ENCODE measurements around the gene LDB2. TPM values are rescaled to one million over a fixed set of nuclear protein-coding genes. Genes with fewer than 3 reads are reported as not detected.

Gene LDB2
- total and polyA plus RNA-seq, 2 donors (not counting 3 experiments of a cell fraction or from before 2014, with no cell fraction given): 127 to 223 TPM

DNA sequence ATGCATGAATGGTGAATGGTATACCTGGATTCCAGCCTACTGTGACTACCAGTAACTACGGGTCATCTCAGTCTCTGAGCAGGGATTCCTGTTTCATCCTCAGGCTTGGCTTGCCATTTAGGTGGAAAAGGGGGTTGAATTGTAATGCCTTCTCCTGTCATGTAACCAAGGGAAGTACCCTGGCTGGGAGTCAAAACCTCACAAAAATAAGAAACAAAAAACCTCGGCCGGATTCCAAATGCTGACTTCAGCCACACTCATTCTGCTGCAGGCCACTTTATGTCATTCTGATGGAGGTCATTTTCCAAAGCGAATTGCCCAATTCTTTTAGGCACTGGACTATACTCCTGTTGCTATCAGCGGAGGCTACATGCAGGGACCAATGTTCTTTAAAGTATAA, 324.7 kb downstream of the LDB2 start:
- Histone ChIP-seq H3K4me3 (replicated peaks in 1 of 3; ENCODE audit: insufficient read depth in 1 of 3, low read depth in 1 of 3, low read length in 3 of 3) (no peak overlapping the region), H3K27ac (ENCODE audit: insufficient read depth, low read depth, low read length) (no peak overlapping the region), H3K9me3 (replicated peaks; ENCODE audit: control insufficient read depth, insufficient read depth, low read length) (no peaks in the 10 kb centered on the region), H3K36me3 (ENCODE audit: control insufficient read depth in 2 of 2, extremely low read depth in 1 of 2, insufficient read depth in 2 of 2, low read length in 2 of 2) (no peaks in the 10 kb centered on the region), H3K9me1 (replicated peaks; ENCODE audit: control insufficient read depth, extremely low read depth, insufficient read depth, low read length) (no peaks in the 10 kb centered on the region), H2AFZ (ENCODE audit: low read depth, low read length) (no peak overlapping the region), H3K4me2 (ENCODE audit: insufficient read depth, low read length) (no peak overlapping the region), H3K9ac (replicated peaks; ENCODE audit: extremely low read depth, insufficient read depth, low read length) (no peak overlapping the region), H4K20me1 (replicated peaks; ENCODE audit: control insufficient read depth, extremely low read depth, insufficient read depth, low read length) (no peaks in the 10 kb centered on the region), H3K79me2 (ENCODE audit: control insufficient read depth, insufficient read depth, low read length) (no peaks in the 10 kb centered on the region), H3K4me1 (ENCODE audit: control insufficient read depth, extremely low read depth, insufficient read depth, low read length) (no peaks in the 10 kb centered on the region), H3K27me3 (ENCODE audit: control insufficient read depth in 2 of 2, insufficient read depth in 2 of 2, low read length in 2 of 2) (no peaks in the 10 kb centered on the region)
- DNase-seq (ENCODE audit: low read depth, low spot score) (no peak), FAIRE-seq (no peak)
- BruUV-seq (replicated peaks): no TSS peak
- TF ChIP-seq POLR2AphosphoS5 (IDR thresholded peaks at IDR 0.05; ENCODE audit: insufficient read depth, low read depth, low read length): no peak
- TF ChIP-seq MYC (IDR thresholded peaks at IDR 0.05; ENCODE audit: low read depth, low read length): no peak
- TF ChIP-seq FOS (IDR thresholded peaks at IDR 0.05; ENCODE audit: borderline replicate concordance, insufficient read depth, low read length): no peak
- TF ChIP-seq, protein P1, sequence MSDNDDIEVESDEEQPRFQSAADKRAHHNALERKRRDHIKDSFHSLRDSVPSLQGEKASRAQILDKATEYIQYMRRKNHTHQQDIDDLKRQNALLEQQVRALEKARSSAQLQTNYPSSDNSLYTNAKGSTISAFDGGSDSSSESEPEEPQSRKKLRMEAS (IDR thresholded peaks at IDR 0.05; ENCODE audit: insufficient read depth, insufficient read length): no peak
- TF ChIP-seq EZH2 (IDR thresholded peaks at IDR 0.05; ENCODE audit: borderline replicate concordance, low read depth, low read length, severe bottlenecking): no peak
- ChIA-PET CTCF (no interaction called here), POLR2A (no interaction called here)
- intact Hi-C loops (cut with micrococcal nuclease) (no loop called here), dilution Hi-C loops (cut with MboI; ENCODE audit: extremely low pct_ligation_motif_present, low sequenced_read_pairs) (no loop called here)

DNA sequence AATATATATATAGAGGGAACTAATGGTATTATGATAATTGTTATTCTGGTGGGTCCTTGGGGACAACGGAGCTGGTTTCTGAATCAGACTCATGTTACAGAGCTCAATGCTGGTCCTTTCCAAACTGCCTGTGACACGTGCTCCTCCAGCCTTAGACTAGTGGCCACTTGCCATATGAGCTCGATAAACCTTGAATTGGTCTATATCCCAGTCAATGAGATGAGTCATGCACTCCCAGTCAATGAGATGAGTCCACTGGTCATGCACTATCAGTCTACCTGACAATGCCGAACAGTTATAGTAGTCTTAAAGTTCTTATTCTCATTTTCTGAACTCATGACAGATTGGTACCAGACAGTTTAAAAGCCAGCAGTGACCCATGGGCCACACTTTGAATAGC, 325.2 kb downstream of the LDB2 start:
- no peak for FAIRE-seq

More for the DNA sequence above, 325.2 kb downstream of the LDB2 start:
- CTCF ChIA-PET: no interaction called here
- no peaks in the 10 kb centered on the region for H3K4me1 ChIP-seq (ENCODE audit: control insufficient read depth, extremely low read depth, insufficient read depth, low read length)
- H3K9me3 ChIP-seq (replicated peaks; ENCODE audit: control insufficient read depth, insufficient read depth, low read length): no peaks in the 10 kb centered on the region
- dilution Hi-C loops (cut with MboI; ENCODE audit: extremely low pct_ligation_motif_present, low sequenced_read_pairs): no loop called here
- H3K27ac ChIP-seq (ENCODE audit: insufficient read depth, low read depth, low read length): no peak overlapping the region
- TF ChIP-seq POLR2A (IDR thresholded peaks at IDR 0.05; ENCODE audit: low read depth, low read length): no peak
- POLR2A ChIA-PET: no interaction called here
- no peak for DNase-seq (ENCODE audit: low read depth, low spot score)
- no peaks in the 10 kb centered on the region for H3K79me2 ChIP-seq (ENCODE audit: control insufficient read depth, insufficient read depth, low read length)
- H3K9me1 ChIP-seq (replicated peaks; ENCODE audit: control insufficient read depth, extremely low read depth, insufficient read depth, low read length): no peaks in the 10 kb centered on the region
- no peak overlapping the region for H2AFZ ChIP-seq (ENCODE audit: low read depth, low read length)
- H3K36me3 ChIP-seq (ENCODE audit: control insufficient read depth in 2 of 2, extremely low read depth in 1 of 2, insufficient read depth in 2 of 2, low read length in 2 of 2): no peaks in the 10 kb centered on the region
- H3K27me3 ChIP-seq (ENCODE audit: control insufficient read depth in 2 of 2, insufficient read depth in 2 of 2, low read length in 2 of 2): no peaks in the 10 kb centered on the region
- BruUV-seq (replicated peaks): no TSS peak
- H3K9ac ChIP-seq (replicated peaks; ENCODE audit: extremely low read depth, insufficient read depth, low read length): no peak overlapping the region
- no peaks in the 10 kb centered on the region for H4K20me1 ChIP-seq (replicated peaks; ENCODE audit: control insufficient read depth, extremely low read depth, insufficient read depth, low read length)
- no peak overlapping the region for H3K4me3 ChIP-seq (replicated peaks in 1 of 3; ENCODE audit: insufficient read depth in 1 of 3, low read depth in 1 of 3, low read length in 3 of 3)
- intact Hi-C loops (cut with micrococcal nuclease): no loop called here
- H3K4me2 ChIP-seq (ENCODE audit: insufficient read depth, low read length): no peak overlapping the region
